H1 (cell line): ENCODE data around the gene SLC9A3. TPM values are rescaled to one million over a fixed set of nuclear protein-coding genes. Genes with fewer than 3 reads are reported as not detected.

Experiments
- CTCF ChIA-PET: fragments of 300-600 bp; sonication (Branson Sonifier 250); formaldehyde crosslinking; loops from one replicate; lab custom pipeline; 2021; ENCODE audit not compliant: partially characterized antibody; lab: Charles Lee
- POLR2A ChIA-PET: fragments of 300-600 bp; sonication (Branson Sonifier 250); formaldehyde crosslinking; loops from one replicate; lab custom pipeline; 2021; ENCODE audit warnings: inconsistent platforms; ENCODE audit not compliant: partially characterized antibody; lab: Charles Lee
- DNase-seq, 2 experiments: peaks; one replicate each; pipeline versions ENCODE4 v3.0.0 to v3.0.0-alpha.2; 2010 to 2022; ENCODE audit warnings: low spot score in 2 of 2, low read depth in 1 of 2, mixed read lengths in 1 of 2
- FAIRE-seq: peaks from 2 replicates; lab custom pipeline; 2011; peaks lifted over from hg19 to GRCh38; lab: Jason Lieb, UNC
- H2AFZ ChIP-seq: 2 replicates; pipeline ENCODE4 v1.8.1; 2012; ENCODE audit warnings: low read length, inconsistent platforms
- H2AK5ac ChIP-seq: 2 replicates; pipeline ENCODE4 v1.6.1; 2013; ENCODE audit warnings: low read depth, low read length
- H2BK120ac ChIP-seq: replicated peaks from 2 replicates; pipeline ENCODE3; 2013; ENCODE audit warnings: low read depth, low read length, inconsistent platforms
- H2BK12ac ChIP-seq: 2 replicates; pipeline ENCODE4 v1.6.1; 2013; ENCODE audit warnings: low read depth, low read length
- H2BK15ac ChIP-seq: 2 replicates; pipeline ENCODE4 v1.6.1; 2013; ENCODE audit warnings: low read length
- H2BK20ac ChIP-seq: 2 replicates; pipeline ENCODE4 v1.6.1; 2013; ENCODE audit warnings: low read length
- H2BK5ac ChIP-seq: 2 replicates; pipeline ENCODE4 v1.6.1; 2013; ENCODE audit warnings: low read depth, low read length
- H3K14ac ChIP-seq: 2 replicates; pipeline ENCODE4 v1.6.1; 2013; ENCODE audit warnings: inconsistent platforms; ENCODE audit not compliant: insufficient read length
- H3K18ac ChIP-seq: 2 replicates; pipeline ENCODE4 v1.6.1; 2013; ENCODE audit warnings: low read length; ENCODE audit errors: extremely low read depth
- H3K23ac ChIP-seq: 2 replicates; pipeline ENCODE4 v1.6.1; 2013; ENCODE audit warnings: inconsistent platforms; ENCODE audit not compliant: insufficient read length
- H3K23me2 ChIP-seq: 2 replicates; pipeline ENCODE4 v1.6.1; 2013; ENCODE audit warnings: low read depth, low read length
- H3K27ac ChIP-seq: 2 replicates; pipeline ENCODE4 v1.6.1; 2011; ENCODE audit warnings: low read depth, low read length, inconsistent platforms
- H3K27me3 ChIP-seq, 4 experiments: replicated peaks in 1 of 4; 1 replicate in 1 of 4; 2 replicates in 3 of 4; pipeline versions ENCODE4 v1.6.1 to v1.8.1; 2011 to 2013; ENCODE audit warnings: low read length in 3 of 4, mild to moderate bottlenecking in 3 of 4, inconsistent platforms in 2 of 4, mixed read lengths in 2 of 4, moderate library complexity in 1 of 4; ENCODE audit not compliant: control insufficient read depth in 3 of 4, insufficient read depth in 3 of 4; ENCODE audit errors: extremely low read depth in 1 of 4
- H3K36me3 ChIP-seq, 4 experiments: 2 replicates each; pipeline versions ENCODE4 v1.6.1 to v1.8.1; 2011 to 2013; ENCODE audit warnings: mild to moderate bottlenecking in 4 of 4, low read length in 3 of 4, moderate library complexity in 2 of 4, control low read depth in 1 of 4, inconsistent platforms in 1 of 4; ENCODE audit not compliant: insufficient read depth in 4 of 4, control insufficient read depth in 2 of 4
- H3K4ac ChIP-seq: replicated peaks from 2 replicates; pipeline ENCODE3; 2013; ENCODE audit warnings: low read length, low read depth, mixed read lengths, inconsistent platforms; ENCODE audit not compliant: insufficient read length
- H3K4me1 ChIP-seq, 4 experiments: replicated peaks in 1 of 4; 1 replicate in 1 of 4; 2 replicates in 3 of 4; pipeline versions ENCODE4 v1.6.1 to v1.8.1; 2011 to 2013; ENCODE audit warnings: low read length in 3 of 4, inconsistent platforms in 2 of 4, mixed read lengths in 1 of 4; ENCODE audit not compliant: insufficient read depth in 4 of 4, control insufficient read depth in 3 of 4
- H3K4me2 ChIP-seq, 2 experiments: 2 replicates each; pipeline versions ENCODE4 v1.6.1 to v1.8.1; 2011 to 2013; ENCODE audit warnings: low read depth in 2 of 2, low read length in 2 of 2, control low read depth in 1 of 2, inconsistent platforms in 1 of 2, mild to moderate bottlenecking in 1 of 2; ENCODE audit not compliant: insufficient read depth in 1 of 2
- H3K4me3 ChIP-seq, 4 experiments: fragments of 200-600, 300-600 bp in 1 of 4; sonication (generic), shearing (Covaris generic), sonication (Bioruptor Twin) in 1 of 4; 2 replicates each; pipeline versions ENCODE4 v1.5.1 to v1.8.1; 2011 to 2016; ENCODE audit warnings: low read length in 4 of 4, low read depth in 3 of 4, control low read depth in 2 of 4, inconsistent platforms in 2 of 4, mild to moderate bottlenecking in 2 of 4, mixed read lengths in 1 of 4, moderate library complexity in 1 of 4; ENCODE audit not compliant: insufficient read depth in 2 of 4; ENCODE audit errors: extremely low read depth in 1 of 4
- H3K56ac ChIP-seq: replicated peaks from 2 replicates; pipeline ENCODE3; 2013; ENCODE audit warnings: low read depth, mild to moderate bottlenecking, mixed read lengths, low read length, inconsistent platforms; ENCODE audit not compliant: insufficient read length
- H3K79me1 ChIP-seq: 2 replicates; pipeline ENCODE4 v1.6.1; 2013; ENCODE audit warnings: low read depth, low read length, control low read depth
- H3K79me2 ChIP-seq, 2 experiments: 2 replicates each; pipeline versions ENCODE4 v1.6.1 to v1.8.1; 2012 to 2013; ENCODE audit warnings: low read length in 2 of 2, mild to moderate bottlenecking in 2 of 2, inconsistent platforms in 1 of 2; ENCODE audit not compliant: insufficient read depth in 2 of 2, control insufficient read depth in 1 of 2
- H3K9ac ChIP-seq, 4 experiments: replicated peaks in 1 of 4; 1 replicate in 1 of 4; 2 replicates in 3 of 4; pipeline versions ENCODE4 v1.6.1 to v1.8.1; 2011 to 2013; ENCODE audit warnings: low read depth in 3 of 4, low read length in 3 of 4, control low read depth in 2 of 4, mild to moderate bottlenecking in 2 of 4, moderate library complexity in 2 of 4, inconsistent platforms in 1 of 4; ENCODE audit errors: extremely low read depth in 1 of 4
- H3K9me3 ChIP-seq, 2 experiments: 2 replicates each; pipeline versions ENCODE4 v1.6.1 to v1.8.1; 2012 to 2013; ENCODE audit warnings: mild to moderate bottlenecking in 2 of 2, moderate library complexity in 2 of 2, control low read depth in 1 of 2, inconsistent platforms in 1 of 2, low read depth in 1 of 2, low read length in 1 of 2, mixed read lengths in 1 of 2; ENCODE audit not compliant: insufficient read depth in 2 of 2
- H4K20me1 ChIP-seq, 2 experiments: replicated peaks in 1 of 2; 2 replicates each; pipeline versions ENCODE3 to v1.8.1; 2011 to 2013; ENCODE audit warnings: inconsistent platforms in 2 of 2, low read length in 2 of 2, mild to moderate bottlenecking in 1 of 2; ENCODE audit not compliant: insufficient read depth in 2 of 2, control insufficient read depth in 1 of 2
- H4K5ac ChIP-seq: 2 replicates; pipeline ENCODE4 v1.6.1; 2013; ENCODE audit warnings: low read length, low read depth, mixed read lengths, inconsistent platforms; ENCODE audit not compliant: insufficient read length
- H4K8ac ChIP-seq: 2 replicates; pipeline ENCODE4 v1.8.0; 2013; ENCODE audit warnings: mild to moderate bottlenecking, moderate library complexity, low read length, inconsistent platforms; ENCODE audit not compliant: insufficient read depth; ENCODE audit errors: extremely low read depth
- H4K91ac ChIP-seq: replicated peaks from 2 replicates; pipeline ENCODE3; 2013; ENCODE audit warnings: low read length, mixed read lengths, inconsistent platforms; ENCODE audit not compliant: insufficient read length
- CTBP2 ChIP-seq: IDR thresholded peaks from 2 replicates; pipeline ENCODE4 v1.7.0; 2011; ENCODE audit warnings: borderline replicate concordance, mild to moderate bottlenecking, moderate library complexity, mixed read lengths, low read length; ENCODE audit not compliant: insufficient read depth, insufficient read length
- EGR1 ChIP-seq: IDR thresholded peaks from 2 replicates; pipeline ENCODE4 v1.6.1; 2011; ENCODE audit warnings: low read depth, low read length, borderline replicate concordance
- FOSL1 ChIP-seq: IDR thresholded peaks from 2 replicates; pipeline ENCODE4 v1.6.1; 2011; ENCODE audit warnings: mild to moderate bottlenecking, low read depth, low read length, moderate library complexity; ENCODE audit not compliant: insufficient read depth
- HDAC6 ChIP-seq: IDR thresholded peaks from one replicate; pipeline ENCODE4 v1.7.1; 2012; ENCODE audit warnings: low read depth, mild to moderate bottlenecking, inconsistent platforms, low read length, moderate library complexity
- KDM1A ChIP-seq: fragments of 200-600, 300-600 bp; sonication (generic); IDR thresholded peaks from 2 replicates; pipeline ENCODE4 v1.7.1; 2016; ENCODE audit warnings: mild to moderate bottlenecking, low read length, borderline replicate concordance
- KDM4A ChIP-seq: IDR thresholded peaks from one replicate; pipeline ENCODE4 v1.7.1; 2012; ENCODE audit warnings: low read depth, mild to moderate bottlenecking, moderate library complexity, low read length, inconsistent platforms; ENCODE audit not compliant: severe bottlenecking
- MAFK ChIP-seq: IDR thresholded peaks from 2 replicates; pipeline ENCODE4 v1.6.1; 2012; ENCODE audit warnings: low read depth, mild to moderate bottlenecking, improper control_type of control experiment, low read length
- NANOG ChIP-seq: IDR thresholded peaks from 2 replicates; pipeline ENCODE4 v1.6.1; 2011; ENCODE audit warnings: low read length, low read depth, mild to moderate bottlenecking, inconsistent platforms; ENCODE audit not compliant: insufficient read depth, poor library complexity, severe bottlenecking
- POLR2AphosphoS5 ChIP-seq: IDR thresholded peaks from 2 replicates; pipeline ENCODE4 v1.6.1; 2011; ENCODE audit warnings: low read depth, low read length
- SIRT6 ChIP-seq: IDR thresholded peaks from one replicate; pipeline ENCODE4 v1.7.1; 2012; ENCODE audit warnings: low read length, inconsistent platforms
- SIX5 ChIP-seq: IDR thresholded peaks from 2 replicates; pipeline ENCODE4 v1.6.1; 2011; ENCODE audit warnings: mild to moderate bottlenecking, low read depth, low read length
- SP4 ChIP-seq: IDR thresholded peaks from 2 replicates; pipeline ENCODE4 v1.6.1; 2012; ENCODE audit warnings: low read length, inconsistent platforms
- YY1 ChIP-seq: IDR thresholded peaks from 2 replicates; pipeline ENCODE4 v1.6.1; 2011; ENCODE audit warnings: low read depth, mild to moderate bottlenecking, low read length
- WGBS, 2 experiments: shearing (Covaris generic) in 1 of 2; methylation state at CpG; one replicate each; pipeline versions ENCODE4 v1.1.6 to v1.1.7; 2013 to 2015; ENCODE audit warnings: low lambda C conversion rate in 2 of 2, mixed read lengths in 2 of 2, inconsistent platforms in 1 of 2, low coverage in 1 of 2, missing lambda C conversion rate in 1 of 2; ENCODE audit not compliant: insufficient replicate concordance in 2 of 2, insufficient coverage in 1 of 2, insufficient read length in 1 of 2; ENCODE audit errors: extremely low coverage in 1 of 2, missing lambda C conversion rate in 1 of 2; 5-methylcytosine and 5-hydroxymethylcytosine counted together
- polyA plus RNA-seq, 7 experiments: library from polyadenylated mRNA; depleted of rRNA in 3 of 7; stranded (reverse) in 5 of 7; unstranded in 2 of 7; fragments of >200 nt in 5 of 7; fragments of 200-250 nt in 2 of 7; gene quantifications; 1 replicate in 5 of 7; 2 replicates in 1 of 7; 4 replicates in 1 of 7; pipeline versions ENCODE4 v1.2.1 to v1.2.3, GENCODE V29; 2011 to 2013; ENCODE audit warnings: missing spikeins in 2 of 7, mixed read lengths in 2 of 7
- total RNA-seq: library from RNA; stranded (reverse); fragmentation: NEBNext Ultra II Directional; extraction: Animal tissue kit (Norgen Biotek cat#: 25700); gene quantifications from 2 replicates; pipeline ENCODE4 v1.2.1, GENCODE V29; 2021
- TF ChIP-seq, protein P1 (sequence below): IDR thresholded peaks from 2 replicates; pipeline ENCODE4 v1.6.1; 2011; ENCODE audit warnings: low read length, improper control_type of control experiment

SLC9A3 gene
- total and polyA plus RNA-seq, 2 of the 8 experiments (the other 6 are each of a cell fraction or from before 2014, with no cell fraction given), result 0.95 to 1.0 TPM

DNA sequence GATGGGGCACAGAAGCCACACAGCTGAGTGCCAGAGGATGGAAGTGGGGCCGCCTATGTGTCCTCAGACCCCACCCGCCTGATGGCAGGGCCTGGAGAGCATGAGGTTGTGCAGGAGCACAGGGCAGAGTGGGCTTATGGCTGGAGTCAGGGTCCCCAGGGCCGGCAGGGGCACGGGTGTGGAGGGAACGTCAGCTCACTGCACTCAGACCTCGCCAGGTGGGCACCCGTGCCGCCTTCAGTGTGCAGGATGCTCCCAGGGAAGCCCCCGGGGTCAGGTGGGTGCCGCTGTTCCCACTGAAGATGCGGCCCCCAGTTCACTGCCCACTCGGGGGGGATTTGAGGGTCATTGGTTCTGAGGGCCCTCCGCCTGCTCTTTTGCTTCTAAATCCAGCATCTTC, 46.4 kb downstream of the SLC9A3 start:
- Histone ChIP-seq H2BK120ac (no peak overlapping the region), H3K9ac (no peak overlapping the region), H4K91ac (no peak overlapping the region), H3K36me3 (no peaks in the 10 kb centered on the region), H3K23me2 (peaks cover 13% of the 10 kb centered on the region; the same call in 1 of the 2 replicates), H3K14ac (no peak overlapping the region), H3K4me3 (no peak overlapping the region), H3K56ac (no peak overlapping the region), H3K27ac (no peak overlapping the region), H4K5ac (no peak overlapping the region), H2AK5ac (no peak overlapping the region), H3K18ac (no peak overlapping the region), H3K4ac (no peak overlapping the region), H2BK15ac (no peak overlapping the region), H3K27me3 (peaks cover 13 to 34% (median 27%) of the 10 kb centered on the region in 4 experiments), H3K4me2 (no peak overlapping the region), H3K9me3 (no peaks in the 10 kb centered on the region), H3K23ac (no peak overlapping the region), H2AFZ (no peak overlapping the region), H3K79me2 (no peaks in the 10 kb centered on the region), H4K20me1 (peaks cover 4 to 15% of the 10 kb centered on the region in 2 experiments), H2BK20ac (no peak overlapping the region), H3K4me1 (peaks cover 0 to 6% (median 4%) of the 10 kb centered on the region in 4 experiments; a peak in 3 of 7 replicates), H2BK12ac (no peak overlapping the region), H4K8ac (no peak overlapping the region), H3K79me1 (no peaks in the 10 kb centered on the region), H2BK5ac (no peak overlapping the region)
- ChIA-PET POLR2A (no interaction called here), CTCF (interaction anchor here (1.8 kb wide), 1 partner anchor 32 kb away, joined by 6 read pairs; no protein-coding TSS in a partner anchor)
- 78% methylated on average over 13 of the region's 13 CpGs; no CpG with 5 or more reads in 1 of the 2 experiments for WGBS, 2 experiments
- DNase-seq (no peak), FAIRE-seq (no peak)
- no peak for TF ChIP-seq SP4
- TF ChIP-seq HDAC6, result no peak
- no peak for TF ChIP-seq YY1
- no peak for TF ChIP-seq SIRT6
- TF ChIP-seq, protein P1, sequence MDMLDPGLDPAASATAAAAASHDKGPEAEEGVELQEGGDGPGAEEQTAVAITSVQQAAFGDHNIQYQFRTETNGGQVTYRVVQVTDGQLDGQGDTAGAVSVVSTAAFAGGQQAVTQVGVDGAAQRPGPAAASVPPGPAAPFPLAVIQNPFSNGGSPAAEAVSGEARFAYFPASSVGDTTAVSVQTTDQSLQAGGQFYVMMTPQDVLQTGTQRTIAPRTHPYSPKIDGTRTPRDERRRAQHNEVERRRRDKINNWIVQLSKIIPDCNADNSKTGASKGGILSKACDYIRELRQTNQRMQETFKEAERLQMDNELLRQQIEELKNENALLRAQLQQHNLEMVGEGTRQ, result no peak
- TF ChIP-seq KDM4A, result no peak
- no peak for TF ChIP-seq KDM1A
- no peak for TF ChIP-seq SIX5
- TF ChIP-seq FOSL1, result no peak
- TF ChIP-seq CTBP2, result no peak
- TF ChIP-seq MAFK, result no peak
- no peak for TF ChIP-seq EGR1
- TF ChIP-seq NANOG, result no peak
- TF ChIP-seq POLR2AphosphoS5, result no peak
